ENCODE measurements around the gene CFAP251. TPM values are rescaled to one million over a fixed set of nuclear protein-coding genes. Genes with fewer than 3 reads are reported as not detected.

The CFAP251 gene
- total and polyA plus RNA-seq, 2 of the 13 experiments (the other 11 are each of a cell fraction or from before 2014, with no cell fraction given), result 0.30 to 0.42 TPM

GRCh38 chr12:121888478-121889273 lies 29.7 kb upstream of the CFAP251 start, which contains the start of gene PSMD9 (continued):
- peak; percentile 81; the same call in 1 of the 2 replicates for TF ChIP-seq SETDB1 (CRISPR knock-in tag; IDR thresholded peaks at IDR 0.05; ENCODE audit: borderline replicate concordance)
- no peak for TF ChIP-seq TRIM24 (CRISPR knock-in tag; IDR thresholded peaks at IDR 0.05)
- TF ChIP-seq ZFP36L2 (CRISPR knock-in tag; IDR thresholded peaks at IDR 0.05), result no peak
- peak; percentile 97 for TF ChIP-seq ZC3H13 (CRISPR knock-in tag; IDR thresholded peaks at IDR 0.05)
- TF ChIP-seq NRL (CRISPR knock-in tag; IDR thresholded peaks at IDR 0.05; ENCODE audit: borderline replicate concordance), result peak; percentile 97
- TF ChIP-seq KMT2A (CRISPR knock-in tag; IDR thresholded peaks at IDR 0.05), result peak; percentile 95
- TF ChIP-seq HIC2 (CRISPR knock-in tag; IDR thresholded peaks at IDR 0.05; ENCODE audit: low read depth), result peak; percentile 63
- TF ChIP-seq HMG20A (CRISPR knock-in tag; IDR thresholded peaks at IDR 0.05; ENCODE audit: borderline replicate concordance), result 0 out of 2 replicates have a peak, but pooled peaks have one; percentile 13
- peak; percentile 80; the same call in 1 of the 2 replicates for TF ChIP-seq ZNF318 (CRISPR knock-in tag; IDR thresholded peaks at IDR 0.05)
- no peak for TF ChIP-seq FLYWCH1 (CRISPR knock-in tag; IDR thresholded peaks at IDR 0.05)
- TF ChIP-seq POGK (CRISPR knock-in tag; conservative IDR thresholded peaks at IDR 0.05), result peak; percentile 94
- peak; percentile 98; the same call in 1 of the 2 replicates for TF ChIP-seq ZNF782 (CRISPR knock-in tag; IDR thresholded peaks at IDR 0.05; ENCODE audit: borderline replicate concordance)
- TF ChIP-seq FIP1L1 (IDR thresholded peaks at IDR 0.05; ENCODE audit: borderline replicate concordance, insufficient read depth, low read depth, low read length), result no peak
- TF ChIP-seq MTF1 (CRISPR knock-in tag; IDR thresholded peaks at IDR 0.05), result no peak
- TF ChIP-seq TERF1 (CRISPR knock-in tag; IDR thresholded peaks at IDR 0.05), result no peak
